ENCODE results near the gene ACVRL1.
A peak's percentile ranks its signal among the peaks of the same experiment; 100 is the strongest.

DNA sequence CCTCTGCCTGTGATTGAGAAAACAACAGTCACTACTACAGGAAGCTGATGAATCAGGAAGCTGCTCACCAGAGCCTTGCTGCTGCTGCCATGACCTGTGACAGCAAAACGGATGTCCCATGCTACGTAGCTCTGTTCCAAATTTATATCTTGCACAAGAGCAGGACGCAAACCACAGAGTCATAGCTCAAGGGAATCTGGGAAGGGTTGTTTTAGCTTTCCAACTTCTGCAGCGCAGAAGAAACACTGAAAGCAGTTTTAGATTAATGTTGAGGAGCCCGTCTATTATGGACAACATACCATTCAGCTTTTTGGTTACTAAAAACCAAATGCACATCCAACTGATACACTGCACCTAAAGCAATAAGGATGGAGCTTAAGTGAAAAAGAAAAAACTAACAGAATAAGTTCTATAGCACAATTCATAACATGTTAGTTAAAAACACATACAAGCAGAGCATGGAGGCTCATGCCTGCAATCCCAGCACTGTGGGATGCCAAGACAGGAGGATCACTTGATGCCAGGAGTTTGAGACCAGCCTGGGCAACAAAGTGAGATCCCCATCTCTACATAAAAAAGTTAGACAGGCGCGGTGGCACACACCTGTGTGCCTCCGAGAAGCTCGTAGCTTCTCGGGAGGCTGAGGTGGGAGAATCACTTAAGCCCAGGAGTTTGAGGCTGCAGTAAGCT, 21.1 kb upstream of the ACVRL1 start:
- no peak for TF ChIP-seq TAF1 (IDR thresholded peaks at IDR 0.05; ENCODE audit: low read depth)
- TF ChIP-seq YY1 (IDR thresholded peaks at IDR 0.05; ENCODE audit: low read depth): no peak
- TF ChIP-seq, protein P1, sequence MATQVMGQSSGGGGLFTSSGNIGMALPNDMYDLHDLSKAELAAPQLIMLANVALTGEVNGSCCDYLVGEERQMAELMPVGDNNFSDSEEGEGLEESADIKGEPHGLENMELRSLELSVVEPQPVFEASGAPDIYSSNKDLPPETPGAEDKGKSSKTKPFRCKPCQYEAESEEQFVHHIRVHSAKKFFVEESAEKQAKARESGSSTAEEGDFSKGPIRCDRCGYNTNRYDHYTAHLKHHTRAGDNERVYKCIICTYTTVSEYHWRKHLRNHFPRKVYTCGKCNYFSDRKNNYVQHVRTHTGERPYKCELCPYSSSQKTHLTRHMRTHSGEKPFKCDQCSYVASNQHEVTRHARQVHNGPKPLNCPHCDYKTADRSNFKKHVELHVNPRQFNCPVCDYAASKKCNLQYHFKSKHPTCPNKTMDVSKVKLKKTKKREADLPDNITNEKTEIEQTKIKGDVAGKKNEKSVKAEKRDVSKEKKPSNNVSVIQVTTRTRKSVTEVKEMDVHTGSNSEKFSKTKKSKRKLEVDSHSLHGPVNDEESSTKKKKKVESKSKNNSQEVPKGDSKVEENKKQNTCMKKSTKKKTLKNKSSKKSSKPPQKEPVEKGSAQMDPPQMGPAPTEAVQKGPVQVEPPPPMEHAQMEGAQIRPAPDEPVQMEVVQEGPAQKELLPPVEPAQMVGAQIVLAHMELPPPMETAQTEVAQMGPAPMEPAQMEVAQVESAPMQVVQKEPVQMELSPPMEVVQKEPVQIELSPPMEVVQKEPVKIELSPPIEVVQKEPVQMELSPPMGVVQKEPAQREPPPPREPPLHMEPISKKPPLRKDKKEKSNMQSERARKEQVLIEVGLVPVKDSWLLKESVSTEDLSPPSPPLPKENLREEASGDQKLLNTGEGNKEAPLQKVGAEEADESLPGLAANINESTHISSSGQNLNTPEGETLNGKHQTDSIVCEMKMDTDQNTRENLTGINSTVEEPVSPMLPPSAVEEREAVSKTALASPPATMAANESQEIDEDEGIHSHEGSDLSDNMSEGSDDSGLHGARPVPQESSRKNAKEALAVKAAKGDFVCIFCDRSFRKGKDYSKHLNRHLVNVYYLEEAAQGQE (IDR thresholded peaks at IDR 0.05; ENCODE audit: low read depth): no peak
- TF ChIP-seq EP300 (IDR thresholded peaks at IDR 0.05; ENCODE audit: borderline replicate concordance): no peak
- TF ChIP-seq NFIC (IDR thresholded peaks at IDR 0.05): no peak
- no peak for TF ChIP-seq MAX (IDR thresholded peaks at IDR 0.05)
- TF ChIP-seq TCF12 (IDR thresholded peaks at IDR 0.05; ENCODE audit: low read depth): no peak
- TF ChIP-seq, protein P2, sequence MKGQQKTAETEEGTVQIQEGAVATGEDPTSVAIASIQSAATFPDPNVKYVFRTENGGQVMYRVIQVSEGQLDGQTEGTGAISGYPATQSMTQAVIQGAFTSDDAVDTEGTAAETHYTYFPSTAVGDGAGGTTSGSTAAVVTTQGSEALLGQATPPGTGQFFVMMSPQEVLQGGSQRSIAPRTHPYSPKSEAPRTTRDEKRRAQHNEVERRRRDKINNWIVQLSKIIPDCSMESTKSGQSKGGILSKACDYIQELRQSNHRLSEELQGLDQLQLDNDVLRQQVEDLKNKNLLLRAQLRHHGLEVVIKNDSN (IDR thresholded peaks at IDR 0.05): peak; percentile 58
- TF ChIP-seq EGR1 (IDR thresholded peaks at IDR 0.05): no peak
- TF ChIP-seq CEBPB (IDR thresholded peaks at IDR 0.05): no peak
- TF ChIP-seq FOXM1 (IDR thresholded peaks at IDR 0.05; ENCODE audit: borderline replicate concordance, low read depth): no peak
- no peak for TF ChIP-seq RAD21 (IDR thresholded peaks at IDR 0.05; ENCODE audit: low read depth)
- no peak for TF ChIP-seq TEAD4 (IDR thresholded peaks at IDR 0.05)
- TF ChIP-seq CREB1 (IDR thresholded peaks at IDR 0.05; ENCODE audit: low read depth): no peak

All from Ishikawa (cell line).